NCI-H345 treated with DMSO at 0.1 percent for 48 hours (cell line): ENCODE data around the gene ADCY2.

Experiments used
- DNase-seq: peaks from one replicate; lab custom pipeline; 2025; ENCODE audit not compliant: unreplicated experiment; lab: John Stamatoyannopoulos, UW

ADCY2 gene

GRCh38 chr5:7437836-7438235, 41.9 kb downstream of the ADCY2 start:
- no peak for DNase-seq

GRCh38 chr5:7445068-7445467, 49.1 kb downstream of the ADCY2 start:
- DNase-seq, result no peak

GRCh38 chr5:7445831-7446230, 49.9 kb downstream of the ADCY2 start:
- no peak for DNase-seq

GRCh38 chr5:7446913-7447312, 51.0 kb downstream of the ADCY2 start:
- DNase-seq, result no peak

- DNase-seq, result no peak
Observed at GRCh38 chr5:7453947-7454346, 58.0 kb downstream of the ADCY2 start.

- no peak for DNase-seq
Observed at GRCh38 chr5:7456206-7456605, 60.3 kb downstream of the ADCY2 start.

GRCh38 chr5:7461371-7461770, 65.4 kb downstream of the ADCY2 start:
- no peak for DNase-seq

GRCh38 chr5:7462758-7463157, 66.8 kb downstream of the ADCY2 start:
- DNase-seq, result no peak

GRCh38 chr5:7464182-7464581, 68.2 kb downstream of the ADCY2 start:
- DNase-seq, result no peak

- DNase-seq, result no peak
Observed at GRCh38 chr5:7467179-7467578, 71.2 kb downstream of the ADCY2 start.

- no peak for DNase-seq
Observed at GRCh38 chr5:7468742-7469141, 72.8 kb downstream of the ADCY2 start.

- DNase-seq, result no peak
Observed at GRCh38 chr5:7471710-7472109, 75.8 kb downstream of the ADCY2 start.

GRCh38 chr5:7473115-7473514, 77.2 kb downstream of the ADCY2 start:
- no peak for DNase-seq

GRCh38 chr5:7473668-7474215, 77.8 kb downstream of the ADCY2 start:
- DNase-seq, result no peak

- DNase-seq, result no peak
Observed at GRCh38 chr5:7474821-7475403, 79.0 kb downstream of the ADCY2 start.

GRCh38 chr5:7478459-7478858, 82.5 kb downstream of the ADCY2 start:
- no peak for DNase-seq

- DNase-seq, result no peak
Observed at GRCh38 chr5:7488734-7489133, 92.8 kb downstream of the ADCY2 start.

GRCh38 chr5:7492371-7492770, 96.4 kb downstream of the ADCY2 start:
- DNase-seq, result no peak

GRCh38 chr5:7493081-7493480, 97.1 kb downstream of the ADCY2 start:
- peak; percentile 40 for DNase-seq

GRCh38 chr5:7493622-7494021, 97.7 kb downstream of the ADCY2 start:
- no peak for DNase-seq

- no peak for DNase-seq
Observed at GRCh38 chr5:7494481-7495130, 98.7 kb downstream of the ADCY2 start.

- DNase-seq, result no peak
Observed at GRCh38 chr5:7495131-7495517, 99.2 kb downstream of the ADCY2 start.

GRCh38 chr5:7500256-7500655, 104.3 kb downstream of the ADCY2 start:
- no peak for DNase-seq
